K562 (cell line): Measurements from ENCODE around the gene SLC22A7. TPM values are rescaled to one million over a fixed set of nuclear protein-coding genes. Genes with fewer than 3 reads are reported as not detected.

Experiments
- ATAC-seq: fragments of 200-7000 bp; cut with Tn5 transposase; 3 replicates; pipeline ENCODE4 v1.9.1; 2020; ENCODE audit warnings: moderate library complexity
- BruUV-seq: library from RNA; stranded (reverse); fragments of 400-500 nt; replicated peaks from 2 replicates; lab custom pipeline; 2021; lab: Mats Ljungman, UMichigan
- CTCF ChIA-PET: fragments of 300-600 bp; formaldehyde crosslinking; extraction: SDS; loops from one replicate; lab custom pipeline; 2021; ENCODE audit warnings: low intra/inter-chr PET ratio; lab: Yijun Ruan, JAX
- POLR2A ChIA-PET: fragments of 300-600, 350-650 bp; sonication (Branson Sonifier 250); formaldehyde crosslinking; extraction: SDS; loops from one replicate; lab custom pipeline; 2021; ENCODE audit warnings: antibody characterized with exemption, inconsistent platforms; lab: Yijun Ruan, JAX
- DNase-seq, 4 experiments: peaks; one replicate each; pipeline versions ENCODE4 v3.0.0 to v3.0.0-alpha.2; 2011 to 2018; ENCODE audit warnings: low spot score in 3 of 4, mixed read lengths in 3 of 4; ENCODE audit errors: extremely low read depth in 1 of 4
- FAIRE-seq: peaks from 2 replicates; lab custom pipeline; 2011; peaks lifted over from hg19 to GRCh38; lab: Jason Lieb, UNC
- H2AFZ ChIP-seq: 2 replicates; pipeline ENCODE4 v1.6.0; 2011; ENCODE audit warnings: low read depth, low read length, control low read depth, inconsistent platforms
- H3K27ac ChIP-seq: fragments of 200-600 bp; 3 replicates; pipeline ENCODE4 v1.8.0; 2011; ENCODE audit warnings: low read depth, mild to moderate bottlenecking, control low read depth, inconsistent platforms, low read length, moderate library complexity, mixed read lengths; ENCODE audit errors: extremely low read depth
- H3K27me3 ChIP-seq, 2 experiments: fragments of 300-600 bp in 1 of 2; 2 replicates in 1 of 2; 3 replicates in 1 of 2; pipeline versions ENCODE4 v1.6.0 to v1.8.0; 2011; ENCODE audit warnings: inconsistent platforms in 2 of 2, low read length in 2 of 2, mild to moderate bottlenecking in 1 of 2, mixed read lengths in 1 of 2, moderate library complexity in 1 of 2; ENCODE audit not compliant: control insufficient read depth in 2 of 2, insufficient read depth in 2 of 2
- H3K36me3 ChIP-seq: fragments of 300-600 bp; 3 replicates; pipeline ENCODE4 v1.8.0; 2011; ENCODE audit warnings: mild to moderate bottlenecking, low read length, inconsistent platforms; ENCODE audit not compliant: control insufficient read depth, insufficient read depth
- H3K4me1 ChIP-seq, 2 experiments: fragments of 200-600 bp in 1 of 2; replicated peaks in 1 of 2; 2 replicates in 1 of 2; 3 replicates in 1 of 2; pipeline versions ENCODE4 v1.5.1 to v1.8.0; 2011; ENCODE audit warnings: inconsistent platforms in 2 of 2, low read length in 2 of 2, mild to moderate bottlenecking in 1 of 2, mixed read lengths in 1 of 2, moderate library complexity in 1 of 2; ENCODE audit not compliant: control insufficient read depth in 2 of 2, insufficient read depth in 2 of 2
- H3K4me2 ChIP-seq: 2 replicates; pipeline ENCODE4 v1.6.1; 2011; ENCODE audit warnings: low read length, control low read depth, inconsistent platforms, mixed read lengths; ENCODE audit not compliant: insufficient read depth
- H3K4me3 ChIP-seq: fragments of 200-600 bp; sonication (generic), shearing (Covaris generic); 2 replicates; pipeline ENCODE4 v1.5.1; 2016; ENCODE audit warnings: control low read depth, inconsistent platforms
- H3K79me2 ChIP-seq: fragments of 200-600 bp; 3 replicates; pipeline ENCODE4 v1.8.0; 2011; ENCODE audit warnings: low read length, inconsistent platforms; ENCODE audit not compliant: control insufficient read depth, insufficient read depth
- H3K9ac ChIP-seq, 2 experiments: 2 replicates each; pipeline versions ENCODE4 v1.6.0 to v1.6.1; 2011; ENCODE audit warnings: low read depth in 2 of 2, low read length in 2 of 2, control low read depth in 1 of 2, inconsistent platforms in 1 of 2, mild to moderate bottlenecking in 1 of 2, mixed read lengths in 1 of 2; ENCODE audit not compliant: insufficient read depth in 1 of 2
- H3K9me1 ChIP-seq: one replicate; pipeline ENCODE4 v1.6.0; 2011; ENCODE audit warnings: inconsistent platforms, mild to moderate bottlenecking, low read length, moderate library complexity; ENCODE audit not compliant: control insufficient read depth, insufficient read depth
- H3K9me3 ChIP-seq: replicated peaks from 2 replicates; pipeline ENCODE4 v1.5.1; 2011; ENCODE audit warnings: low read depth, low read length, inconsistent platforms; ENCODE audit not compliant: control insufficient read depth, insufficient read depth
- H4K20me1 ChIP-seq: replicated peaks from 2 replicates; pipeline ENCODE4 v1.6.1; 2011; ENCODE audit warnings: low read length, inconsistent platforms, mixed read lengths; ENCODE audit not compliant: control insufficient read depth, insufficient read depth
- EP400 ChIP-seq: fragments of 450-650 bp; IDR thresholded peaks from 2 replicates; pipeline ENCODE4 v1.6.1; 2017; ENCODE audit warnings: antibody characterized with exemption, mild to moderate bottlenecking, moderate library complexity
- ZNF224 ChIP-seq: sonication (generic); formaldehyde crosslinking; IDR thresholded peaks from 2 replicates; pipeline ENCODE4 v1.8.0; 2022; ENCODE audit warnings: mild to moderate bottlenecking, missing genetic modification reagents
- WGBS: fragments of 100-300 bp; shearing (Covaris generic); methylation state at CpG from one replicate; pipeline ENCODE4 v1.1.6; 2016; ENCODE audit warnings: low coverage, mixed read lengths; ENCODE audit not compliant: insufficient coverage; ENCODE audit errors: missing lambda C conversion rate; 5-methylcytosine and 5-hydroxymethylcytosine counted together
- in situ Hi-C: fragments of 300-500 bp; cut with MboI; formaldehyde crosslinking; loops from 4 replicates; pipeline ENCODE4 v1.15.0; 2018; ENCODE audit warnings: inconsistent platforms, mixed read lengths
- intact Hi-C: fragments of 100-400 bp; cut with micrococcal nuclease; formaldehyde crosslinking; loops from 2 replicates; pipeline ENCODE4 v1.14.2; 2022
- polyA plus RNA-seq, 8 experiments: library from polyadenylated mRNA; depleted of rRNA in 4 of 8; stranded (reverse) in 5 of 8; unstranded in 3 of 8; fragments of >200 nt; fragmentation: Nextera tagmentation in 2 of 8; fragmentation: Illumina TruSeq in 1 of 8; extraction: Ambion mirVana in 2 of 8; extraction: Trizol in 1 of 8; gene quantifications; 2 replicates each; pipeline versions ENCODE4 v1.2.1 to v1.2.3, GENCODE V29; 2011 to 2014; ENCODE audit warnings: inconsistent platforms in 1 of 8, missing spikeins in 1 of 8
- total RNA-seq, 7 experiments: library from RNA; depleted of rRNA in 6 of 7; stranded (reverse); fragments of >200 nt in 6 of 7; fragmentation: Illumina TruSeq in 2 of 7; extraction: Trizol in 2 of 7; gene quantifications; 2 replicates each; pipeline versions ENCODE4 v1.2.1 to v1.2.3, GENCODE V29; 2011 to 2021; ENCODE audit warnings: low replicate concordance in 1 of 7
- TF ChIP-seq, protein P1 (sequence below): fragments of 250-450 bp; sonication (Bioruptor Pico); IDR thresholded peaks from 2 replicates; pipeline ENCODE4 v1.4.0; 2020; ENCODE audit warnings: mild to moderate bottlenecking, moderate library complexity
- TF ChIP-seq, protein P2 (sequence below): fragments of 250-450 bp; sonication (Bioruptor Pico); IDR thresholded peaks from 2 replicates; pipeline ENCODE4 v1.4.0; 2020

The SLC22A7 gene
- total and polyA plus RNA-seq, 9 of the 15 experiments (the other 6 are each of a cell fraction or from before 2014, with no cell fraction given) = not detected

GRCh38 chr6:43280234-43280633, 17.8 kb upstream of the SLC22A7 start:
- H2AFZ ChIP-seq = no peak overlapping the region
- no peak overlapping the region for H3K9ac ChIP-seq
- DNase-seq (no peak), FAIRE-seq (no peak), ATAC-seq (no peak)
- no peak overlapping the region for H3K27ac ChIP-seq
- H3K4me2 ChIP-seq = no peak overlapping the region
- intact Hi-C loops (no loop called here), in situ Hi-C loops (no loop called here)
- no peaks in the 10 kb centered on the region for H3K36me3 ChIP-seq
- no peaks in the 10 kb centered on the region for H3K9me1 ChIP-seq
- BruUV-seq = no TSS peak
- no peak overlapping the region for H3K4me3 ChIP-seq
- H3K4me1 ChIP-seq = peaks cover 0 to 38% of the 10 kb centered on the region in 2 experiments; a peak in 2 of 5 replicates
- H3K27me3 ChIP-seq = peaks cover 55 to 91% of the 10 kb centered on the region in 2 experiments
- ChIA-PET CTCF (no interaction called here), POLR2A (interaction anchor here (0.8 to 3.7 kb wide), 2 partner anchors 11 to 12 kb away, joined by 4 to 19 read pairs; no protein-coding TSS in a partner anchor)
- WGBS = 9% methylated on average over 2 of the region's 2 CpGs
- TF ChIP-seq, protein P1, sequence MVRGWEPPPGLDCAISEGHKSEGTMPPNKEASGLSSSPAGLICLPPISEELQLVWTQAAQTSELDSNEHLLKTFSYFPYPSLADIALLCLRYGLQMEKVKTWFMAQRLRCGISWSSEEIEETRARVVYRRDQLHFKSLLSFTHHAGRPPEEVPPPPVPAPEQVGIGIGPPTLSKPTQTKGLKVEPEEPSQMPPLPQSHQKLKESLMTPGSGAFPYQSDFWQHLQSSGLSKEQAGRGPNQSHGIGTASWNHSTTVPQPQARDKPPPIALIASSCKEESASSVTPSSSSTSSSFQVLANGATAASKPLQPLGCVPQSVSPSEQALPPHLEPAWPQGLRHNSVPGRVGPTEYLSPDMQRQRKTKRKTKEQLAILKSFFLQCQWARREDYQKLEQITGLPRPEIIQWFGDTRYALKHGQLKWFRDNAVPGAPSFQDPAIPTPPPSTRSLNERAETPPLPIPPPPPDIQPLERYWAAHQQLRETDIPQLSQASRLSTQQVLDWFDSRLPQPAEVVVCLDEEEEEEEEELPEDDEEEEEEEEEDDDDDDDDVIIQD (CRISPR knock-in tag) = no peak
- TF ChIP-seq ZNF224 (CRISPR knock-in tag) = no peak
- no peaks in the 10 kb centered on the region for H3K79me2 ChIP-seq
- no peaks in the 10 kb centered on the region for H4K20me1 ChIP-seq
- H3K9me3 ChIP-seq = no peaks in the 10 kb centered on the region

DNA sequence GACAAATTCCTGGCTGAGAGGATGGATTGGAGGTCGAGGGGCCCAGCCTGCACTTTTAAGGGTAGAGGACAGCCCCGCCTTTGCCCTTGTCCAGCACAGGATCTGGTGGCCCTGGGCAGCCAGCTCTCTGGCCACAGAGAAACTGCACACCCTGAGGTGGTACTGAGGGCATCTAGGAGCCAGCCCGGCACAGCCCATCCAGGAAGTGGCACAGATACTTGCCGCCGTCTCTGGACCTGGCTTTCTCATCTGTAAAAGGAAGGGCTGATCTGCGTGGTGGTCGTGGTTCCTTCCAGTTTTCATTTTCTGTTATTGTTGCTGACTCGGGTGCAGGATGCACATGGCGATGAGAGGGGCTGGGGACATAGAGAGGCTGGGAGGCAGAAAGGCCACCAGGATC, 16.0 kb upstream of the SLC22A7 start:
- Histone ChIP-seq H3K36me3 (no peaks in the 10 kb centered on the region), H3K9ac (no peak overlapping the region), H3K9me3 (no peaks in the 10 kb centered on the region), H3K9me1 (no peaks in the 10 kb centered on the region), H2AFZ (no peak overlapping the region), H3K4me1 (peaks cover 0 to 27% of the 10 kb centered on the region in 2 experiments; a peak in 2 of 5 replicates), H3K4me3 (no peak overlapping the region), H3K79me2 (no peaks in the 10 kb centered on the region), H4K20me1 (0 out of 2 replicates have a peak, but pooled peaks cover 4% of the 10 kb centered on the region), H3K4me2 (no peak overlapping the region), H3K27me3 (peaks cover 46 to 97% of the 10 kb centered on the region in 2 experiments), H3K27ac (no peak overlapping the region)
- in situ Hi-C loops = no loop called here
- intact Hi-C loops = no loop called here
- no peak for ATAC-seq
- CTCF ChIA-PET = no interaction called here
- POLR2A ChIA-PET = interaction anchor here (0.5 to 3.7 kb wide), 4 partner anchors 11 to 131 kb away, joined by 3 to 19 read pairs (median 3); no protein-coding TSS in a partner anchor
- FAIRE-seq = no peak
- DNase-seq = no peak
- no TSS peak for BruUV-seq
- WGBS = 4% methylated on average over 9 of the region's 9 CpGs
- TF ChIP-seq, protein P2, sequence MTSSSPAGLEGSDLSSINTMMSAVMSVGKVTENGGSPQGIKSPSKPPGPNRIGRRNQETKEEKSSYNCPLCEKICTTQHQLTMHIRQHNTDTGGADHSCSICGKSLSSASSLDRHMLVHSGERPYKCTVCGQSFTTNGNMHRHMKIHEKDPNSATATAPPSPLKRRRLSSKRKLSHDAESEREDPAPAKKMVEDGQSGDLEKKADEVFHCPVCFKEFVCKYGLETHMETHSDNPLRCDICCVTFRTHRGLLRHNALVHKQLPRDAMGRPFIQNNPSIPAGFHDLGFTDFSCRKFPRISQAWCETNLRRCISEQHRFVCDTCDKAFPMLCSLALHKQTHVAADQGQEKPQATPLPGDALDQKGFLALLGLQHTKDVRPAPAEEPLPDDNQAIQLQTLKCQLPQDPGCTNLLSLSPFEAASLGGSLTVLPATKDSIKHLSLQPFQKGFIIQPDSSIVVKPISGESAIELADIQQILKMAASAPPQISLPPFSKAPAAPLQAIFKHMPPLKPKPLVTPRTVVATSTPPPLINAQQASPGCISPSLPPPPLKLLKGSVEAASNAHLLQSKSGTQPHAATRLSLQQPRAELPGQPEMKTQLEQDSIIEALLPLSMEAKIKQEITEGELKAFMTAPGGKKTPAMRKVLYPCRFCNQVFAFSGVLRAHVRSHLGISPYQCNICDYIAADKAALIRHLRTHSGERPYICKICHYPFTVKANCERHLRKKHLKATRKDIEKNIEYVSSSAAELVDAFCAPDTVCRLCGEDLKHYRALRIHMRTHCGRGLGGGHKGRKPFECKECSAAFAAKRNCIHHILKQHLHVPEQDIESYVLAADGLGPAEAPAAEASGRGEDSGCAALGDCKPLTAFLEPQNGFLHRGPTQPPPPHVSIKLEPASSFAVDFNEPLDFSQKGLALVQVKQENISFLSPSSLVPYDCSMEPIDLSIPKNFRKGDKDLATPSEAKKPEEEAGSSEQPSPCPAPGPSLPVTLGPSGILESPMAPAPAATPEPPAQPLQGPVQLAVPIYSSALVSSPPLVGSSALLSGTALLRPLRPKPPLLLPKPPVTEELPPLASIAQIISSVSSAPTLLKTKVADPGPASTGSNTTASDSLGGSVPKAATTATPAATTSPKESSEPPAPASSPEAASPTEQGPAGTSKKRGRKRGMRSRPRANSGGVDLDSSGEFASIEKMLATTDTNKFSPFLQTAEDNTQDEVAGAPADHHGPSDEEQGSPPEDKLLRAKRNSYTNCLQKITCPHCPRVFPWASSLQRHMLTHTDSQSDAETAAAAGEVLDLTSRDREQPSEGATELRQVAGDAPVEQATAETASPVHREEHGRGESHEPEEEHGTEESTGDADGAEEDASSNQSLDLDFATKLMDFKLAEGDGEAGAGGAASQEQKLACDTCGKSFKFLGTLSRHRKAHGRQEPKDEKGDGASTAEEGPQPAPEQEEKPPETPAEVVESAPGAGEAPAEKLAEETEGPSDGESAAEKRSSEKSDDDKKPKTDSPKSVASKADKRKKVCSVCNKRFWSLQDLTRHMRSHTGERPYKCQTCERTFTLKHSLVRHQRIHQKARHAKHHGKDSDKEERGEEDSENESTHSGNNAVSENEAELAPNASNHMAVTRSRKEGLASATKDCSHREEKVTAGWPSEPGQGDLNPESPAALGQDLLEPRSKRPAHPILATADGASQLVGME (CRISPR knock-in tag) = no peak
- TF ChIP-seq EP400 = no peak
